Neural progenitor cell (in vitro differentiated cells): ENCODE data around the gene CAV2. TPM values are rescaled to one million over a fixed set of nuclear protein-coding genes. Genes with fewer than 3 reads are reported as not detected.
"Not testable (repeated sequence)": the region's sequence is repeated elsewhere in the genome, so short reads cannot be mapped to it uniquely, and the experiment has no call there.

ENCODE experiments used
- DNase-seq: peaks from one replicate; pipeline ENCODE4 v3.0.0-alpha.2; 2016; ENCODE audit warnings: low spot score
- H2AFZ ChIP-seq: fragments of 200-600 bp; sonication (generic); replicated peaks from 2 replicates; pipeline ENCODE4 v1.6.1; 2016; ENCODE audit warnings: antibody characterized with exemption
- H3F3A ChIP-seq: fragments of 200-600 bp; sonication (generic); 2 replicates; pipeline ENCODE4 v1.6.1; 2016; ENCODE audit warnings: antibody characterized with exemption, low read depth
- H3K27ac ChIP-seq: fragments of 200-600 bp; sonication (generic); 2 replicates; pipeline ENCODE4 v1.5.1; 2016; ENCODE audit warnings: mild to moderate bottlenecking
- H3K27me3 ChIP-seq: fragments of 200-600 bp; sonication (generic); 2 replicates; pipeline ENCODE4 v1.6.1; 2016; ENCODE audit warnings: mild to moderate bottlenecking, moderate library complexity
- H3K36me3 ChIP-seq: fragments of 200-600 bp; sonication (generic); 2 replicates; pipeline ENCODE4 v1.5.1; 2016
- H3K4me1 ChIP-seq: fragments of 200-600 bp; sonication (generic); 2 replicates; pipeline ENCODE4 v1.6.1; 2016; ENCODE audit warnings: mixed run types
- H3K4me2 ChIP-seq: fragments of 200-600 bp; sonication (generic); 2 replicates; pipeline ENCODE4 v1.6.1; 2016
- H3K4me3 ChIP-seq: fragments of 200-600 bp; sonication (generic); 2 replicates; pipeline ENCODE4 v1.5.1; 2016
- H3K79me2 ChIP-seq: fragments of 200-600 bp; sonication (generic); 2 replicates; pipeline ENCODE4 v1.6.1; 2016; ENCODE audit warnings: low read depth
- H3K9ac ChIP-seq: fragments of 200-600 bp; sonication (generic); 2 replicates; pipeline ENCODE4 v1.6.1; 2016
- H3K9me3 ChIP-seq: fragments of 200-600 bp; sonication (generic); 2 replicates; pipeline ENCODE4 v1.5.1; 2016; ENCODE audit warnings: low read depth
- H4K20me1 ChIP-seq: fragments of 200-600 bp; sonication (generic); 2 replicates; pipeline ENCODE4 v1.6.1; 2016; ENCODE audit warnings: low read depth
- H3K27ac Mint-ChIP-seq: 3 replicates; pipeline ENCODE4 v1.8.0; 2021; ENCODE audit warnings: mixed read lengths
- H3K27me3 Mint-ChIP-seq: 2 replicates; pipeline ENCODE4 v1.8.0; 2022; ENCODE audit warnings: low read depth, mild to moderate bottlenecking, inconsistent platforms, moderate library complexity, mixed read lengths; ENCODE audit not compliant: insufficient read depth
- H3K36me3 Mint-ChIP-seq: 3 replicates; pipeline ENCODE4 v1.8.0; 2021; ENCODE audit warnings: mixed read lengths
- H3K4me1 Mint-ChIP-seq: 3 replicates; pipeline ENCODE4 v1.8.0; 2021; ENCODE audit warnings: mixed read lengths
- H3K4me3 Mint-ChIP-seq: 3 replicates; pipeline ENCODE4 v1.8.0; 2021; ENCODE audit warnings: mild to moderate bottlenecking, moderate library complexity, mixed read lengths
- H3K9me3 Mint-ChIP-seq: 3 replicates; pipeline ENCODE4 v1.8.0; 2020; ENCODE audit warnings: mixed read lengths
- EZH2 ChIP-seq: fragments of 200-600 bp; sonication (generic); IDR thresholded peaks from 2 replicates; pipeline ENCODE4 v1.6.1; 2017; ENCODE audit warnings: antibody characterized with exemption, mild to moderate bottlenecking, moderate library complexity
- EZH2phosphoT487 ChIP-seq: fragments of 200-600 bp; sonication (generic); IDR thresholded peaks from 2 replicates; pipeline ENCODE4 v1.6.1; 2017; ENCODE audit warnings: antibody characterized with exemption
- total RNA-seq: library from RNA; depleted of rRNA; stranded (reverse); fragments of >200 nt; gene quantifications from 2 replicates; pipeline ENCODE4 v1.2.3, GENCODE V29; 2015; ENCODE audit warnings: low replicate concordance
- TF ChIP-seq, protein P1 (sequence below): fragments of 200-600 bp; sonication (generic); IDR thresholded peaks from 2 replicates; pipeline ENCODE4 v1.5.1; 2017; ENCODE audit warnings: antibody characterized with exemption, mild to moderate bottlenecking

CAV2 gene
- total RNA-seq, 1 donor from 2014 or later: 0.37 TPM

DNA sequence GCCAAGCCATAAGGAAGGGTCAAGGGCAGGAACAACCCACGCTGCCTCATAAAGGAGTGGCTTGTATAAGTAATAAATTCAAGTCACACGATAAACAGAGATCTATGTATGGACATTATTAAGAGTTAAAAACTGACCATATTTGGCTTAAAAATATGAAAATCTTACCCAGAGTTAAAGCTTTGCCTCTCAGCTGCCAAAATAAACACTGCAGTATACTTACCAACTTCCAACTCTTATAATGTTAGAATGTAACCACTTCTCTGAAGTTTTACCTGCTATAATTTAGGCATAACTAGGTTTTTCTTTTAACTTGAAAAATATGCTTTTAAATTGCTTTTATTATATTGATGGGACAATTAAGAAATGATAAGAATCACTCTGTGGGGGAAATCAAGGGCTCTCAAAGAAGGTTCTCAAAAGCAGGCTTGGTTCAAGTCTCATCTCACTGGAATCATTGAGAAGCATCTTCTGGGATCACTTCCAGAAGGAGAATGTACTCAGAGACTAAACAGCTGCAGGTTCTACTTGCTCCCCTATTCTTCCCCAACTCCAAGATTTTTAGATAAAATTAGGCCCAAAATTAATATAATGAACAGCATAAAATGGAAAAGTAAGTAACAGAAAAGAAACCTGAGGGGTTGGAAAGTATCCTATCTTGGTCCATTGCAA lies 16.1 kb upstream of the CAV2 start:
- no peak overlapping the region for H3K9ac ChIP-seq

DNA sequence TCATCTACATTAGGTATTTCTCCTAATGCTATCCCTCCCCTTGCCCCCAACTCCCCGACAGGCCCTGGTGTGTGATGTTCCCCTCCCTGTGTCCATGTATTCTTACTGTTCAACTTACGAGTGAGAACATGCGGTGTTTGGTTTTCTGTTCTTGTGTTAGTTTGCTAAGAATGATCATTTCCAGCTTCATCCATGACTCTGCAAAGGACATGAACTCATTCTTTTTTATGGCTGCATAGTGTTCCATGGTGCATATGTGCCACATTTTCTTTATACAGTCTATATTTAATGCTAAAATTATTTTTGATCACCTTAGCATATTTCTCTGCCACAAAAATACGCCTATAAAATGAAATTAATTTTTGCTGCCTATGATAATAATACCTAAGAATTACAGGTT lies 15.1 kb upstream of the CAV2 start:
- H3K4me3 Mint-ChIP-seq, H3F3A ChIP-seq, H3K9ac ChIP-seq, H3K79me2 ChIP-seq, H3K27me3 ChIP-seq, H3K9me3 ChIP-seq, H3K4me3 ChIP-seq, H3K27me3 Mint-ChIP-seq, H3K9me3 Mint-ChIP-seq, H3K27ac Mint-ChIP-seq, H4K20me1 ChIP-seq, H3K36me3 ChIP-seq, H2AFZ ChIP-seq, DNase-seq, H3K4me2 ChIP-seq, H3K4me1 ChIP-seq, H3K36me3 Mint-ChIP-seq, H3K4me1 Mint-ChIP-seq, H3K27ac ChIP-seq: not testable (repeated sequence)

More for the DNA sequence above, 16.1 kb upstream of the CAV2 start:
- no peak overlapping the region for H3K27ac Mint-ChIP-seq
- Histone ChIP-seq H3F3A (no peaks in the 10 kb centered on the region), H3K4me1 (no peaks in the 10 kb centered on the region), H3K27me3 (no peaks in the 10 kb centered on the region), H3K79me2 (no peaks in the 10 kb centered on the region), H3K4me3 (no peak overlapping the region), H2AFZ (no peak overlapping the region), H3K4me2 (no peak overlapping the region), H3K36me3 (no peaks in the 10 kb centered on the region), H3K9me3 (no peaks in the 10 kb centered on the region), H4K20me1 (no peaks in the 10 kb centered on the region), H3K27ac (no peak overlapping the region)
- peaks cover 2% of the 10 kb centered on the region for H3K27me3 Mint-ChIP-seq
- TF ChIP-seq, protein P1, sequence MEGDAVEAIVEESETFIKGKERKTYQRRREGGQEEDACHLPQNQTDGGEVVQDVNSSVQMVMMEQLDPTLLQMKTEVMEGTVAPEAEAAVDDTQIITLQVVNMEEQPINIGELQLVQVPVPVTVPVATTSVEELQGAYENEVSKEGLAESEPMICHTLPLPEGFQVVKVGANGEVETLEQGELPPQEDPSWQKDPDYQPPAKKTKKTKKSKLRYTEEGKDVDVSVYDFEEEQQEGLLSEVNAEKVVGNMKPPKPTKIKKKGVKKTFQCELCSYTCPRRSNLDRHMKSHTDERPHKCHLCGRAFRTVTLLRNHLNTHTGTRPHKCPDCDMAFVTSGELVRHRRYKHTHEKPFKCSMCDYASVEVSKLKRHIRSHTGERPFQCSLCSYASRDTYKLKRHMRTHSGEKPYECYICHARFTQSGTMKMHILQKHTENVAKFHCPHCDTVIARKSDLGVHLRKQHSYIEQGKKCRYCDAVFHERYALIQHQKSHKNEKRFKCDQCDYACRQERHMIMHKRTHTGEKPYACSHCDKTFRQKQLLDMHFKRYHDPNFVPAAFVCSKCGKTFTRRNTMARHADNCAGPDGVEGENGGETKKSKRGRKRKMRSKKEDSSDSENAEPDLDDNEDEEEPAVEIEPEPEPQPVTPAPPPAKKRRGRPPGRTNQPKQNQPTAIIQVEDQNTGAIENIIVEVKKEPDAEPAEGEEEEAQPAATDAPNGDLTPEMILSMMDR: no peak
- TF ChIP-seq EZH2phosphoT487 (no peak), EZH2 (no peak)
- H3K36me3 Mint-ChIP-seq: no peaks in the 10 kb centered on the region
- H3K4me3 Mint-ChIP-seq: no peak overlapping the region
- H3K9me3 Mint-ChIP-seq: no peaks in the 10 kb centered on the region
- DNase-seq: no peak
- no peaks in the 10 kb centered on the region for H3K4me1 Mint-ChIP-seq

DNA sequence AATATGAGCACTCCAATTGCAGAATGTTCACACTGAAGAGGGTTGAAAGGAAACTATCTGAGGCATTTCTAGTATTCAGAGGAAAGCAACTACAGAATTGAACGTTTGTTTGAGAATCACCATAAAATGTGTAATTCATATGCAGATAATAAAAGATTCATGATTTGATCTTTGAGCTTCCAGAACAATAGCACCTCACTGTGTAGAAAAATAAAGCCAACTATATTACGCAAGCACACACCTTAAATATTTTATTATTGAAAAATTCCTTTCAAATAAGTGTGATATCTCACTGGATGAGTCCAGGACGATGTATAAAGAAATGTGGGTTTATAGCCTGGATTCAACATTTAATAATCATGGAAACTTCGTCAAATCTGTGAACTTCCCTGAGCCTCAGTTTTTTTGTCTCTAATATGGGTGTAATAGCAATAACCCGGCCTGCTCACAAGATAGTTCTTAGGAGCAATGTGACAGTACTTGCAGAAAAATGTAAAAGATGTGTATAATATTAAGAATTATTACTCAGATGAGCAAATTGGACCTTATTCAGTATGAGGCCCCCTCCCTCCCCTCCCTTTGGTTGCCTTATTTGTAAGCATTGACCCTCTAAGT lies 11.5 kb upstream of the CAV2 start:
- no peaks in the 10 kb centered on the region for H3F3A ChIP-seq
- Mint-ChIP-seq H3K4me1 (no peaks in the 10 kb centered on the region), H3K27ac (no peak overlapping the region), H3K27me3 (peaks cover 2% of the 10 kb centered on the region), H3K36me3 (no peaks in the 10 kb centered on the region), H3K9me3 (no peaks in the 10 kb centered on the region), H3K4me3 (no peak overlapping the region)
- H4K20me1 ChIP-seq: no peaks in the 10 kb centered on the region
- no peak overlapping the region for H3K9ac ChIP-seq
- no peaks in the 10 kb centered on the region for H3K79me2 ChIP-seq
- no peak overlapping the region for H3K4me2 ChIP-seq
- TF ChIP-seq EZH2phosphoT487: no peak
- no peak for TF ChIP-seq EZH2
- TF ChIP-seq, protein P1: no peak
- H3K27me3 ChIP-seq: no peaks in the 10 kb centered on the region
- no peak overlapping the region for H2AFZ ChIP-seq
- no peak overlapping the region for H3K27ac ChIP-seq
- no peak for DNase-seq
- H3K36me3 ChIP-seq: no peaks in the 10 kb centered on the region
- no peaks in the 10 kb centered on the region for H3K9me3 ChIP-seq
- no peaks in the 10 kb centered on the region for H3K4me1 ChIP-seq
- no peak overlapping the region for H3K4me3 ChIP-seq

DNA sequence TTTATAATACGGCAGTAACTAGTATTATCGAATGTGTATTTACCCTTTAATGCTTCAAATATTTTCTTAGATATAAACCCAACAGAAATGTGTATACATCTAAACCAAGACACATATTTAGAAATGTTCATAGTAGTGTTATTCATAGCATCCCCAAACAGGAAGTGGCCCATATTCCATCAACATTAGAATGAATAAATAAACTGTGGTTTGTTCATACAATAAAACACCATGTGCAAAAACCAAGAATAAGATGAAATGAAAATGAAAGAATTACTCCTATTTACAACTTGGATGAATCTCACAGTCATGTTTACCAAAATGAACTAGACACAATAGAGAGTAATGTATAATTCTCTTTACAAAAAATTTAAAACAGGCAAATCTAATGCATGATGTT lies 9.2 kb upstream of the CAV2 start:
- H4K20me1 ChIP-seq: no peaks in the 10 kb centered on the region
- H3K4me3 Mint-ChIP-seq: no peak overlapping the region
- TF ChIP-seq, protein P1: no peak
- TF ChIP-seq EZH2phosphoT487: no peak
- no peak for TF ChIP-seq EZH2
- no peaks in the 10 kb centered on the region for H3K9me3 ChIP-seq
- H3F3A ChIP-seq: no peaks in the 10 kb centered on the region
- no peak overlapping the region for H3K4me2 ChIP-seq
- H2AFZ ChIP-seq: no peak overlapping the region
- H3K4me3 ChIP-seq: no peak overlapping the region
- no peaks in the 10 kb centered on the region for H3K36me3 ChIP-seq
- H3K79me2 ChIP-seq: no peaks in the 10 kb centered on the region
- no peak overlapping the region for H3K27ac ChIP-seq
- H3K27ac Mint-ChIP-seq: no peak overlapping the region
- no peak for DNase-seq
- no peaks in the 10 kb centered on the region for H3K4me1 Mint-ChIP-seq
- peaks cover 5% of the 10 kb centered on the region for H3K27me3 Mint-ChIP-seq
- H3K36me3 Mint-ChIP-seq: no peaks in the 10 kb centered on the region
- H3K27me3 ChIP-seq: no peaks in the 10 kb centered on the region
- H3K4me1 ChIP-seq: no peaks in the 10 kb centered on the region
- no peaks in the 10 kb centered on the region for H3K9me3 Mint-ChIP-seq
- no peak overlapping the region for H3K9ac ChIP-seq
